ENCODE measurements around the gene MYCBP.

GRCh38 chr1:38875811-38876210 is 2.7 kb upstream of the MYCBP start:
- no peak for TF ChIP-seq YY1 (IDR thresholded peaks at IDR 0.05; ENCODE audit: insufficient read depth, insufficient read length)
- no peak for TF ChIP-seq ZNF274 (IDR thresholded peaks at IDR 0.05; ENCODE audit: low read depth, low read length)
